H1 (cell line): Measurements from ENCODE around the gene PKD1. TPM values are rescaled to one million over a fixed set of nuclear protein-coding genes. Genes with fewer than 3 reads are reported as not detected.

Experiments
- CHD2 ChIP-seq: IDR thresholded peaks from 2 replicates; pipeline ENCODE4 v1.6.1; 2012; ENCODE audit warnings: low read length, improper control_type of control experiment
- polyA plus RNA-seq, 7 experiments: library from polyadenylated mRNA; depleted of rRNA in 3 of 7; stranded (reverse) in 5 of 7; unstranded in 2 of 7; fragments of >200 nt in 5 of 7; fragments of 200-250 nt in 2 of 7; gene quantifications; 1 replicate in 5 of 7; 2 replicates in 1 of 7; 4 replicates in 1 of 7; pipeline versions ENCODE4 v1.2.1 to v1.2.3, GENCODE V29; 2011 to 2013; ENCODE audit warnings: missing spikeins in 2 of 7, mixed read lengths in 2 of 7
- total RNA-seq: library from RNA; stranded (reverse); fragmentation: NEBNext Ultra II Directional; extraction: Animal tissue kit (Norgen Biotek cat#: 25700); gene quantifications from 2 replicates; pipeline ENCODE4 v1.2.1, GENCODE V29; 2021

PKD1 gene
- total and polyA plus RNA-seq, 2 of the 8 experiments (the other 6 are each of a cell fraction or from before 2014, with no cell fraction given), result 40.6 to 52.7 TPM

GRCh38 chr16:2058420-2058819 lies 77.3 kb downstream of the PKD1 start (continued):
- no peak for TF ChIP-seq CHD2
